ENCODE results near the gene ST3GAL2. TPM values are rescaled to one million over a fixed set of nuclear protein-coding genes. Genes with fewer than 3 reads are reported as not detected.

Gene ST3GAL2
- total RNA-seq, 1 experiment from 2014 or later: 38.1 TPM

GRCh38 chr16:70438585-70438968 lies 323 bp downstream of the ST3GAL2 start:
- DNase-seq (ENCODE audit: low read depth): no peak

GRCh38 chr16:70437582-70438557 lies 1.0 kb downstream of the ST3GAL2 start:
- DNase-seq (ENCODE audit: low read depth): peak; percentile 34

GRCh38 chr16:70437017-70437581 lies 1.8 kb downstream of the ST3GAL2 start:
- peak; percentile 40 for DNase-seq (ENCODE audit: low read depth)

- DNase-seq (ENCODE audit: low read depth): no peak
Observed at GRCh38 chr16:70434484-70435260, 4.2 kb downstream of the ST3GAL2 start.

- peak; percentile 87 for DNase-seq (ENCODE audit: low read depth)
Observed at GRCh38 chr16:70433458-70434103, 5.3 kb downstream of the ST3GAL2 start.

- no peak for DNase-seq (ENCODE audit: low read depth)
Observed at GRCh38 chr16:70432723-70433457, 6.0 kb downstream of the ST3GAL2 start.

GRCh38 chr16:70432356-70432722 lies 6.6 kb downstream of the ST3GAL2 start:
- no peak for DNase-seq (ENCODE audit: low read depth)

GRCh38 chr16:70430667-70431536 lies 8.0 kb downstream of the ST3GAL2 start:
- no peak for DNase-seq (ENCODE audit: low read depth)

GRCh38 chr16:70429888-70430666 lies 8.8 kb downstream of the ST3GAL2 start:
- no peak for DNase-seq (ENCODE audit: low read depth)

GRCh38 chr16:70428178-70428998 lies 10.5 kb downstream of the ST3GAL2 start:
- peak; percentile 95 for DNase-seq (ENCODE audit: low read depth)

GRCh38 chr16:70427786-70428177 lies 11.1 kb downstream of the ST3GAL2 start:
- DNase-seq (ENCODE audit: low read depth): no peak

GRCh38 chr16:70422543-70422942 lies 16.4 kb downstream of the ST3GAL2 start:
- DNase-seq (ENCODE audit: low read depth): no peak

- no peak for DNase-seq (ENCODE audit: low read depth)
Observed at GRCh38 chr16:70421473-70422311, 17.2 kb downstream of the ST3GAL2 start.

GRCh38 chr16:70421014-70421413 lies 17.9 kb downstream of the ST3GAL2 start:
- DNase-seq (ENCODE audit: low read depth): no peak

GRCh38 chr16:70419384-70420327 lies 19.2 kb downstream of the ST3GAL2 start:
- DNase-seq (ENCODE audit: low read depth): no peak

- DNase-seq (ENCODE audit: low read depth): no peak
Observed at GRCh38 chr16:70418993-70419318, 19.9 kb downstream of the ST3GAL2 start.
